OCI-LY1 (cell line): ENCODE results near the gene TSPAN5.

Experiments
- CTCF ChIP-seq: fragments of 200-600 bp; sonication (generic), shearing (Covaris generic); IDR thresholded peaks from 2 replicates; pipeline ENCODE4 v1.5.1; 2017; ENCODE audit warnings: mild to moderate bottlenecking, antibody characterized with exemption, low read length, moderate library complexity, mixed read lengths
- EZH2 ChIP-seq: fragments of 200-600 bp; sonication (generic), shearing (Covaris generic); IDR thresholded peaks from 2 replicates; pipeline ENCODE4 v1.8.0; 2017; ENCODE audit warnings: borderline replicate concordance, mixed run types, mild to moderate bottlenecking, antibody characterized with exemption, low read length, moderate library complexity, mixed read lengths

DNA sequence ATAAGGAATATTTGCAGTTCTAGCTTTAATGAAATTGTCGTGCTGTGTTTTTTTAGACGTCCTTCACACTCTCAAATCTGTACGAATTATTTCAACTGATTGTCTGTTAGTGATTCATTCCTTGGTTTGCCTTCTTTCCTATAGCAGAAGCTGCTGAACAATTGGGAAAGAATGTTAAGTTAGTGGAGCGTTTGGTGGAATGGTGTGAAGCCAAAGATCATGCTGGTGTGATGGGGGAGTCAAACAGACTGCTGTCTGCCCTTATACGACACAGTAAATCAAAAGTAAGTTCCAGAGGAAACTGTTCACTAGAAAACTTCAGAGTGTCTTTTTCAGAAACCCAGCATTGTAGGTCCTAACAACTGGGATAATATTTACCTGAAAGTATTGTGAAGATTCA, 237.3 kb downstream of the TSPAN5 start:
- TF ChIP-seq CTCF (no peak), EZH2 (no peak)
